GM18867 (cell line): Measurements from ENCODE around the gene PEDS1.
"Not testable (repeated sequence)": the region's sequence is repeated elsewhere in the genome, so short reads cannot be mapped to it uniquely, and the experiment has no call there.

Experiments used
- ATAC-seq: cut with Tn5 transposase; IDR thresholded peaks from one replicate; pipeline ENCODE4 v1.9.1; 2021; ENCODE audit warnings: mild to moderate bottlenecking, moderate library complexity; ENCODE audit not compliant: unreplicated experiment

PEDS1 gene

GRCh38 chr20:50136822-50137599 is 16.5 kb downstream of the PEDS1 start:
- no peak for ATAC-seq

- ATAC-seq = not testable (repeated sequence)
Observed at GRCh38 chr20:50135157-50135556, 18.4 kb downstream of the PEDS1 start.

- ATAC-seq = no peak
Observed at GRCh38 chr20:50133474-50134217, 19.9 kb downstream of the PEDS1 start.

- ATAC-seq = no peak
Observed at GRCh38 chr20:50133041-50133440, 20.5 kb downstream of the PEDS1 start.

GRCh38 chr20:50130995-50131394 is 22.5 kb downstream of the PEDS1 start:
- ATAC-seq = no peak

- ATAC-seq = no peak
Observed at GRCh38 chr20:50130356-50130723, 23.2 kb downstream of the PEDS1 start.

GRCh38 chr20:50129662-50130355 is 23.7 kb downstream of the PEDS1 start:
- no peak for ATAC-seq

- no peak for ATAC-seq
Observed at GRCh38 chr20:50128520-50128905, 25.0 kb downstream of the PEDS1 start.

GRCh38 chr20:50127587-50128519 is 25.7 kb downstream of the PEDS1 start:
- no peak for ATAC-seq

- no peak for ATAC-seq
Observed at GRCh38 chr20:50126662-50127061, 26.9 kb downstream of the PEDS1 start.

GRCh38 chr20:50125279-50125678 is 28.2 kb downstream of the PEDS1 start:
- no peak for ATAC-seq

- no peak for ATAC-seq
Observed at GRCh38 chr20:50124496-50124895, 29.0 kb downstream of the PEDS1 start.

- no peak for ATAC-seq
Observed at GRCh38 chr20:50123418-50123817, 30.1 kb downstream of the PEDS1 start.

GRCh38 chr20:50122763-50123162 is 30.8 kb downstream of the PEDS1 start:
- no peak for ATAC-seq

- no peak for ATAC-seq
Observed at GRCh38 chr20:50121858-50122271, 31.7 kb downstream of the PEDS1 start.

- peak; percentile 53 for ATAC-seq
Observed at GRCh38 chr20:50120935-50121693, 32.4 kb downstream of the PEDS1 start.

- no peak for ATAC-seq
Observed at GRCh38 chr20:50118203-50118602, 35.3 kb downstream of the PEDS1 start.

GRCh38 chr20:50116368-50116999 is 37.0 kb downstream of the PEDS1 start:
- ATAC-seq = no peak

- peak; percentile 69 for ATAC-seq
Observed at GRCh38 chr20:50115591-50116367, 37.7 kb downstream of the PEDS1 start.
